Transverse colon (tissue), 4 donors: Measurements from ENCODE around the gene ATP6V0C. TPM values are rescaled to one million over a fixed set of nuclear protein-coding genes. Genes with fewer than 3 reads are reported as not detected.
A peak's percentile ranks its signal among the peaks of the same experiment; 100 is the strongest.

ENCODE experiments used
- DNase-seq: peaks from one replicate; pipeline ENCODE4 v3.0.0-alpha.2; 2019
- H3K27ac ChIP-seq, 4 donors: fragments of 200-600 bp; sonication (generic); 2 replicates each; pipeline ENCODE4 v1.5.1; 2016 to 2018; ENCODE audit warnings: inconsistent platforms in 4 of 4
- H3K27me3 ChIP-seq: fragments of 200-600 bp; sonication (generic); 2 replicates; pipeline ENCODE4 v1.5.1; 2017; ENCODE audit warnings: inconsistent platforms
- H3K36me3 ChIP-seq, 4 donors: fragments of 200-600 bp; sonication (generic); 2 replicates each; pipeline ENCODE4 v1.5.1; 2017 to 2019; ENCODE audit warnings: inconsistent platforms in 4 of 4
- H3K4me1 ChIP-seq, 4 donors: fragments of 200-600 bp; sonication (generic); 2 replicates each; pipeline ENCODE4 v1.5.1; 2017 to 2020; ENCODE audit warnings: inconsistent platforms in 4 of 4
- H3K4me3 ChIP-seq, 4 donors: fragments of 200-600 bp; sonication (generic); 1 replicate in 1 of 4; 2 replicates in 3 of 4; pipeline versions ENCODE4 v1.5.1 to v1.6.1; 2017 to 2019; ENCODE audit warnings: inconsistent platforms in 4 of 4
- H3K9me3 ChIP-seq, 2 donors: fragments of 200-600 bp; sonication (generic); 2 replicates each; pipeline ENCODE4 v1.5.1; 2017 to 2019; ENCODE audit warnings: inconsistent platforms in 2 of 2
- CTCF ChIP-seq, 5 experiments: fragments of 200-600 bp in 3 of 5; fragments of 450-650 bp in 2 of 5; sonication (generic) in 3 of 5; IDR thresholded peaks; 1 replicate in 2 of 5; 2 replicates in 3 of 5; pipeline ENCODE4 v1.5.1; 2016 to 2017; ENCODE audit warnings: antibody characterized with exemption in 5 of 5, inconsistent platforms in 3 of 5, mild to moderate bottlenecking in 2 of 5, moderate library complexity in 1 of 5
- EP300 ChIP-seq: sonication (generic); formaldehyde crosslinking; IDR thresholded peaks from one replicate; pipeline ENCODE4 v1.6.1; 2017; ENCODE audit warnings: antibody characterized with exemption, low read depth
- POLR2A ChIP-seq: fragments of 450-650 bp; IDR thresholded peaks from one replicate; pipeline ENCODE4 v1.6.1; 2016; ENCODE audit warnings: antibody characterized with exemption, mild to moderate bottlenecking, moderate library complexity
- POLR2AphosphoS5 ChIP-seq, 3 donors: sonication (generic); formaldehyde crosslinking; IDR thresholded peaks; one replicate each; pipeline ENCODE4 v1.6.1; 2016; ENCODE audit warnings: antibody characterized with exemption in 3 of 3
- WGBS, 2 donors: methylation state at CpG; one replicate each; pipeline ENCODE4 v1.1.5; 2018; ENCODE audit warnings: low coverage in 1 of 2; 5-methylcytosine and 5-hydroxymethylcytosine counted together
- in situ Hi-C, 4 donors: fragments of 200-750 bp; cut with MboI; loops; one replicate each; pipeline versions ENCODE4 v1.15.0 to v1.15.1; 2017; ENCODE audit warnings: low sequenced_read_pairs in 3 of 4, low pct_ligation_motif_present in 1 of 4, low pct_unique_long_range_greater_than_20kb in 1 of 4
- intact Hi-C: fragments of 100-400 bp; cut with DNase I; formaldehyde crosslinking; loops from one replicate; pipeline ENCODE4 v1.15.1; 2023; ENCODE audit warnings: low total_unique reads
- total RNA-seq, 4 donors: library from RNA; depleted of rRNA; stranded (reverse); fragments of >200 nt; gene quantifications; one replicate each; pipeline ENCODE4 v1.1.0, GENCODE V29; 2016

The ATP6V0C gene
- total RNA-seq, 4 donors from 2014 or later = 101 to 237 (median 135) TPM

- Histone ChIP-seq H3K36me3 (no peaks in the 10 kb centered on the region), H3K27me3 (peaks cover 66% of the 10 kb centered on the region), H3K4me1 (peaks cover 9 to 43% (median 37%) of the 10 kb centered on the region in 4 donors), H3K27ac (no peak overlapping the region), H3K9me3 (no peaks in the 10 kb centered on the region), H3K4me3 (peak overlapping the region in 1 of 4 donors; percentile 52)
- no peak for TF ChIP-seq CTCF (IDR thresholded peaks at IDR 0.05)
- no peak for TF ChIP-seq EP300
- TF ChIP-seq POLR2AphosphoS5 (IDR thresholded peaks at IDR 0.05) = no peak
- no peak for TF ChIP-seq POLR2A
- 6% methylated on average over 8 of the region's 14 CpGs; no CpG with 5 or more reads in 1 of the 2 donors for WGBS, 2 donors
- intact Hi-C loops (no loop called here), in situ Hi-C loops (no loop called here)
- DNase-seq = no peak
Measured at GRCh38 chr16:2468725-2469398, 44.9 kb upstream of the ATP6V0C start.

- Histone ChIP-seq H3K4me1 (peaks cover 9 to 50% (median 43%) of the 10 kb centered on the region in 4 donors), H3K27me3 (peaks cover 66% of the 10 kb centered on the region), H3K36me3 (no peaks in the 10 kb centered on the region), H3K27ac (no peak overlapping the region), H3K9me3 (no peaks in the 10 kb centered on the region), H3K4me3 (no peak overlapping the region)
- no peak for DNase-seq
- intact Hi-C loops = no loop called here
- no peak for TF ChIP-seq EP300
- TF ChIP-seq POLR2A = no peak
- TF ChIP-seq CTCF (IDR thresholded peaks at IDR 0.05) = no peak
- TF ChIP-seq POLR2AphosphoS5 (IDR thresholded peaks at IDR 0.05) = no peak
- 40 to 46% methylated on average over 1 to 16 of the region's 16 CpGs for WGBS, 2 donors
- in situ Hi-C loops = no loop called here
Measured at GRCh38 chr16:2469399-2470233, 44.1 kb upstream of the ATP6V0C start.

GRCh38 chr16:2470234-2470601 is 43.5 kb upstream of the ATP6V0C start:
- no peak overlapping the region for H3K27ac ChIP-seq
- H3K36me3 ChIP-seq = no peaks in the 10 kb centered on the region
- peaks cover 9 to 52% (median 43%) of the 10 kb centered on the region in 4 donors for H3K4me1 ChIP-seq
- H3K9me3 ChIP-seq = no peaks in the 10 kb centered on the region
- intact Hi-C loops = no loop called here
- WGBS, 2 donors = 78% methylated on average over 7 of the region's 7 CpGs; no CpG with 5 or more reads in 1 of the 2 donors
- no peak for TF ChIP-seq CTCF (IDR thresholded peaks at IDR 0.05)
- TF ChIP-seq POLR2A = no peak
- TF ChIP-seq POLR2AphosphoS5 (IDR thresholded peaks at IDR 0.05) = no peak
- DNase-seq = no peak
- in situ Hi-C loops = no loop called here
- H3K27me3 ChIP-seq = peaks cover 66% of the 10 kb centered on the region
- H3K4me3 ChIP-seq = no peak overlapping the region

GRCh38 chr16:2470603-2471015 is 43.1 kb upstream of the ATP6V0C start:
- no peak for TF ChIP-seq POLR2A
- no peak for TF ChIP-seq CTCF (IDR thresholded peaks at IDR 0.05)
- no peak for TF ChIP-seq EP300
- TF ChIP-seq POLR2AphosphoS5 (IDR thresholded peaks at IDR 0.05) = no peak
- DNase-seq = no peak
- Histone ChIP-seq H3K4me1 (peaks cover 11 to 55% (median 46%) of the 10 kb centered on the region in 4 donors), H3K27me3 (peaks cover 66% of the 10 kb centered on the region), H3K27ac (no peak overlapping the region), H3K9me3 (no peaks in the 10 kb centered on the region), H3K36me3 (no peaks in the 10 kb centered on the region), H3K4me3 (no peak overlapping the region)
- WGBS, 2 donors = 23% methylated on average over 9 of the region's 9 CpGs; no CpG with 5 or more reads in 1 of the 2 donors
- in situ Hi-C loops = no loop called here
- intact Hi-C loops = no loop called here
